NB4 (cell line): ENCODE data around the gene PRICKLE2.

ENCODE experiments used
- DNase-seq: peaks from one replicate; pipeline ENCODE4 v3.0.0; 2010; ENCODE audit warnings: low read depth
- H3K4me3 ChIP-seq: one replicate; pipeline ENCODE4 v1.5.1; 2011; ENCODE audit warnings: mild to moderate bottlenecking, low read depth, low read length, moderate library complexity
- MAX ChIP-seq: IDR thresholded peaks from 2 replicates; pipeline ENCODE4 v1.6.1; 2011; ENCODE audit warnings: low read depth, low read length
- MYC ChIP-seq: IDR thresholded peaks from 2 replicates; pipeline ENCODE4 v1.6.1; 2011; ENCODE audit warnings: low read depth, low read length
- POLR2A ChIP-seq: IDR thresholded peaks from 2 replicates; pipeline ENCODE4 v1.6.1; 2011; ENCODE audit warnings: mild to moderate bottlenecking; ENCODE audit not compliant: insufficient read length; ENCODE audit errors: extremely low read depth
- TF ChIP-seq, protein P1 (sequence below): IDR thresholded peaks from one replicate; pipeline ENCODE4 v1.5.1; 2012; ENCODE audit warnings: low read depth, low read length

Gene PRICKLE2

GRCh38 chr3:64086479-64087252 is 138.6 kb downstream of the PRICKLE2 start:
- no peak for DNase-seq
- H3K4me3 ChIP-seq: no peak overlapping the region
- TF ChIP-seq, protein P1, sequence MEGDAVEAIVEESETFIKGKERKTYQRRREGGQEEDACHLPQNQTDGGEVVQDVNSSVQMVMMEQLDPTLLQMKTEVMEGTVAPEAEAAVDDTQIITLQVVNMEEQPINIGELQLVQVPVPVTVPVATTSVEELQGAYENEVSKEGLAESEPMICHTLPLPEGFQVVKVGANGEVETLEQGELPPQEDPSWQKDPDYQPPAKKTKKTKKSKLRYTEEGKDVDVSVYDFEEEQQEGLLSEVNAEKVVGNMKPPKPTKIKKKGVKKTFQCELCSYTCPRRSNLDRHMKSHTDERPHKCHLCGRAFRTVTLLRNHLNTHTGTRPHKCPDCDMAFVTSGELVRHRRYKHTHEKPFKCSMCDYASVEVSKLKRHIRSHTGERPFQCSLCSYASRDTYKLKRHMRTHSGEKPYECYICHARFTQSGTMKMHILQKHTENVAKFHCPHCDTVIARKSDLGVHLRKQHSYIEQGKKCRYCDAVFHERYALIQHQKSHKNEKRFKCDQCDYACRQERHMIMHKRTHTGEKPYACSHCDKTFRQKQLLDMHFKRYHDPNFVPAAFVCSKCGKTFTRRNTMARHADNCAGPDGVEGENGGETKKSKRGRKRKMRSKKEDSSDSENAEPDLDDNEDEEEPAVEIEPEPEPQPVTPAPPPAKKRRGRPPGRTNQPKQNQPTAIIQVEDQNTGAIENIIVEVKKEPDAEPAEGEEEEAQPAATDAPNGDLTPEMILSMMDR: no peak
- TF ChIP-seq MAX (no peak), MYC (no peak)

- TF ChIP-seq MAX (no peak), MYC (no peak), POLR2A (no peak)
- TF ChIP-seq, protein P1: no peak
- peak; percentile 1 for DNase-seq
Observed at GRCh38 chr3:64084640-64085039, 140.6 kb downstream of the PRICKLE2 start.

DNA sequence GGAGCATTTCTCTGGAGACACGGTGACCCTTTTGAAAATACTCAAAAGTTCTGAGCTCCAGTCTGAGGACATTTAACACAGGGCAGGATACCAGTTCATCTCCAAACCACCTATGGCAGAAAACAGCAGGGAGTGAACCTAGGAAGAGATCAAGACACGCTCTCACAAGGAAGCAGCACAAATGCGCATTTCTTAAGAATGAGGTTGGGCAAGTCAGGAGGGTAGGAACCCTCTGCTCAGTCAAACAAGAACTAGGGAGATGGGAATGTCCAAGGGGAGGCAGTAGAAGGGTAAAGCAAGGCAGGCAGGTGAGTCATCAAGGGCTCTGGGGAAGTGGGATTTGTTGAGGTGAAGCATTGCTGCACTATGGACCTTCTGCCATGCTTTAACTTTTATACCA is 141.7 kb downstream of the PRICKLE2 start:
- TF ChIP-seq MYC (no peak), MAX (no peak), POLR2A (no peak)
- TF ChIP-seq, protein P1: no peak
- no peak for DNase-seq
- no peak overlapping the region for H3K4me3 ChIP-seq

More at GRCh38 chr3:64084640-64085039, 140.6 kb downstream of the PRICKLE2 start:
- no peak overlapping the region for H3K4me3 ChIP-seq

- TF ChIP-seq, protein P1: no peak
- TF ChIP-seq POLR2A (no peak), MYC (no peak), MAX (no peak)
- H3K4me3 ChIP-seq: no peak overlapping the region
- DNase-seq: peak; percentile 42
Observed at GRCh38 chr3:64082961-64083541, 142.2 kb downstream of the PRICKLE2 start.

- TF ChIP-seq, protein P1: no peak
- TF ChIP-seq MAX: no peak
- TF ChIP-seq POLR2A: no peak
- TF ChIP-seq MYC: no peak
- no peak for DNase-seq
- no peak overlapping the region for H3K4me3 ChIP-seq
Observed at GRCh38 chr3:64082411-64082810, 142.9 kb downstream of the PRICKLE2 start.
